ENCODE measurements around the gene RDH16. TPM values are rescaled to one million over a fixed set of nuclear protein-coding genes. Genes with fewer than 3 reads are reported as not detected.
"Not testable (repeated sequence)": the region's sequence is repeated elsewhere in the genome, so short reads cannot be mapped to it uniquely, and the experiment has no call there.

RDH16 gene
- total and polyA plus RNA-seq, 4 donors: 12.9 to 382 (median 219) TPM

GRCh38 chr12:56979628-56980027 lies 22.2 kb upstream of the RDH16 start:
- peak; percentile 24 for DNase-seq (ENCODE audit: low spot score)
- Histone ChIP-seq H3K9ac (ENCODE audit: low read depth in 1 of 2, low read length in 2 of 2) (no peak overlapping the region), H3K36me3 (ENCODE audit: control insufficient read depth in 4 of 4, insufficient read depth in 3 of 4, low read depth in 1 of 4, low read length in 3 of 4) (no peaks in the 10 kb centered on the region), H3K27ac (ENCODE audit: low read depth in 1 of 2, low read length in 2 of 2) (no peak overlapping the region), H3K4me1 (ENCODE audit: control insufficient read depth in 4 of 4, insufficient read depth in 4 of 4, low read length in 3 of 4) (peaks cover 2 to 15% (median 11%) of the 10 kb centered on the region in 4 donors), H3K9me3 (ENCODE audit: control insufficient read depth in 4 of 4, low read length in 3 of 4) (no peaks in the 10 kb centered on the region), H3K4me3 (ENCODE audit: low read depth in 1 of 3, low read length in 3 of 3) (no peak overlapping the region), H3K27me3 (ENCODE audit: control insufficient read depth in 4 of 4, insufficient read depth in 4 of 4, low read length in 3 of 4) (no peaks in the 10 kb centered on the region)
- 96% methylated on average over 3 of the region's 3 CpGs for WGBS
- no peak for TF ChIP-seq SP1 (IDR thresholded peaks at IDR 0.05)
- no peak for TF ChIP-seq TAF1 (conservative IDR thresholded peaks at IDR 0.05)
- no peak for TF ChIP-seq JUND (IDR thresholded peaks at IDR 0.05)
- no peak for TF ChIP-seq NR2F2 (IDR thresholded peaks at IDR 0.05)
- no peak for TF ChIP-seq RAD21 (IDR thresholded peaks at IDR 0.05)
- TF ChIP-seq ZBTB33 (IDR thresholded peaks at IDR 0.05): no peak
- TF ChIP-seq HNF4G (IDR thresholded peaks at IDR 0.05): no peak
- TF ChIP-seq YY1 (IDR thresholded peaks at IDR 0.05): no peak
- no peak for TF ChIP-seq EGR1 (IDR thresholded peaks at IDR 0.05; ENCODE audit: low read depth in 2 of 2)

- Histone ChIP-seq H3K27ac (ENCODE audit: low read depth in 1 of 2, low read length in 2 of 2) (peak overlapping the region; percentile 46 to 61), H3K36me3 (ENCODE audit: control insufficient read depth in 4 of 4, insufficient read depth in 3 of 4, low read depth in 1 of 4, low read length in 3 of 4) (no peaks in the 10 kb centered on the region), H3K4me1 (ENCODE audit: control insufficient read depth in 4 of 4, insufficient read depth in 4 of 4, low read length in 3 of 4) (peaks cover 2 to 15% (median 11%) of the 10 kb centered on the region in 4 donors), H3K27me3 (ENCODE audit: control insufficient read depth in 4 of 4, insufficient read depth in 4 of 4, low read length in 3 of 4) (no peaks in the 10 kb centered on the region), H3K9me3 (ENCODE audit: control insufficient read depth in 4 of 4, low read length in 3 of 4) (no peaks in the 10 kb centered on the region), H3K9ac (ENCODE audit: low read depth in 1 of 2, low read length in 2 of 2) (no peak overlapping the region), H3K4me3 (ENCODE audit: low read depth in 1 of 3, low read length in 3 of 3) (no peak overlapping the region)
- WGBS: 50% methylated on average over 3 of the region's 3 CpGs
- DNase-seq (ENCODE audit: low spot score): peak; percentile 16
- no peak for TF ChIP-seq HNF4G (IDR thresholded peaks at IDR 0.05)
- TF ChIP-seq FOXA1 (IDR thresholded peaks at IDR 0.05): peak; percentile 72
- peak; percentile 80 for TF ChIP-seq ATF3 (IDR thresholded peaks at IDR 0.05)
- peak; percentile 20 to 42 for TF ChIP-seq JUND (IDR thresholded peaks at IDR 0.05)
- TF ChIP-seq NR2F2 (IDR thresholded peaks at IDR 0.05): no peak
- TF ChIP-seq REST (IDR thresholded peaks at IDR 0.05): peak; percentile 36
- no peak for TF ChIP-seq CTCF (IDR thresholded peaks at IDR 0.05; ENCODE audit: low read depth, low read length, missing input control)
- TF ChIP-seq EGR1 (IDR thresholded peaks at IDR 0.05; ENCODE audit: low read depth in 2 of 2): no peak
- no peak for TF ChIP-seq ZBTB33 (IDR thresholded peaks at IDR 0.05)
- peak; percentile 40 for TF ChIP-seq SP1 (IDR thresholded peaks at IDR 0.05)
- TF ChIP-seq MAX (IDR thresholded peaks at IDR 0.05): peak; percentile 36
- TF ChIP-seq TAF1 (conservative IDR thresholded peaks at IDR 0.05): no peak
- peak; percentile 55 to 65 for TF ChIP-seq HNF4A (conservative IDR thresholded peaks at IDR 0.05)
- peak; percentile 61 for TF ChIP-seq FOXA2 (IDR thresholded peaks at IDR 0.05)
- peak; percentile 49 to 67 for TF ChIP-seq RAD21 (IDR thresholded peaks at IDR 0.05)
- TF ChIP-seq RXRA (IDR thresholded peaks at IDR 0.05): peak; percentile 40 to 67
- no peak for TF ChIP-seq GABPA (IDR thresholded peaks at IDR 0.05 in 1 of 2, conservative IDR thresholded peaks at IDR 0.05 in 1 of 2)
- no peak for TF ChIP-seq YY1 (IDR thresholded peaks at IDR 0.05)
These were observed 21.2 kb upstream of the RDH16 start for GRCh38 chr12:56978397-56979138.

GRCh38 chr12:56977361-56977760 lies 20.0 kb upstream of the RDH16 start:
- H3K36me3 ChIP-seq (ENCODE audit: control insufficient read depth in 4 of 4, insufficient read depth in 3 of 4, low read depth in 1 of 4, low read length in 3 of 4); H3K9me3 ChIP-seq (ENCODE audit: control insufficient read depth in 4 of 4, low read length in 3 of 4); DNase-seq (ENCODE audit: low spot score); H3K27ac ChIP-seq (ENCODE audit: low read depth in 1 of 2, low read length in 2 of 2); H3K27me3 ChIP-seq (ENCODE audit: control insufficient read depth in 4 of 4, insufficient read depth in 4 of 4, low read length in 3 of 4); H3K4me3 ChIP-seq (ENCODE audit: low read depth in 1 of 3, low read length in 3 of 3); H3K9ac ChIP-seq (ENCODE audit: low read depth in 1 of 2, low read length in 2 of 2): not testable (repeated sequence)
- 92% methylated on average over 4 of the region's 4 CpGs for WGBS
- peaks cover 2 to 15% (median 11%) of the 10 kb centered on the region in 4 donors for H3K4me1 ChIP-seq (ENCODE audit: control insufficient read depth in 4 of 4, insufficient read depth in 4 of 4, low read length in 3 of 4)
